Putamen (tissue), 1 donor: ENCODE measurements around the gene PDZD2.
"Not testable (repeated sequence)": the region's sequence is repeated elsewhere in the genome, so short reads cannot be mapped to it uniquely, and the experiment has no call there.

ENCODE experiments used
- DNase-seq: peaks from one replicate; pipeline ENCODE4 v3.0.0-alpha.2; 2016; ENCODE audit warnings: low spot score

Gene PDZD2

GRCh38 chr5:32076699-32077695 lies 438.1 kb downstream of the PDZD2 start:
- peak; percentile 64 for DNase-seq

- DNase-seq: not testable (repeated sequence)
These were observed 439.9 kb downstream of the PDZD2 start for GRCh38 chr5:32078855-32079254.

GRCh38 chr5:32080565-32080964 lies 441.6 kb downstream of the PDZD2 start:
- not testable (repeated sequence) for DNase-seq

GRCh38 chr5:32082701-32083100 lies 443.8 kb downstream of the PDZD2 start:
- no peak for DNase-seq

DNA sequence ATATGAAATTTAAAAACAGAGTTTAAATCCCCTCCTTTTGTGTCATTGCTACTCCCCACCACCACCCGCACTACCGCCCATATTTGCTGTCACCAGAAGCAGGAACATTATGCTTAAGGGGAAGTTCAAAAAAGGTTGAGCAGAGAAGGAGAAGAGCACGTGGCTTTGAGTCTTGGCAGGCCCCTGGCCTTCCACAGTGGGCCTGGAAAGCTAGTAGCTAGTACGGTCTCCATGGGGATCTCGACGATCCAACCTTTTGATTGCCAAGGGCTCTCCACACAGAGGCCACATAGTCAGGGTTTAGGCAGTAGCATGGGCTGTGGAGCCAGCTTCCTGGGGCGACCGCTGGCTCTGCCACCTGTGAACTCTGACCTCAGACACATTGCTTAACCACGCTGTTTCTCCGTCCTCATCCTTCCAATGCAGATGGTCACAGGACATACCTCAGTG lies 445.1 kb downstream of the PDZD2 start:
- peak; percentile 47 for DNase-seq

- no peak for DNase-seq
These were observed 448.5 kb downstream of the PDZD2 start for GRCh38 chr5:32087086-32088082.

- no peak for DNase-seq
These were observed 449.3 kb downstream of the PDZD2 start for GRCh38 chr5:32088214-32088613.

- DNase-seq: no peak
These were observed 450.4 kb downstream of the PDZD2 start for GRCh38 chr5:32089146-32090000.

- no peak for DNase-seq
These were observed 451.3 kb downstream of the PDZD2 start for GRCh38 chr5:32090026-32090754.

DNA sequence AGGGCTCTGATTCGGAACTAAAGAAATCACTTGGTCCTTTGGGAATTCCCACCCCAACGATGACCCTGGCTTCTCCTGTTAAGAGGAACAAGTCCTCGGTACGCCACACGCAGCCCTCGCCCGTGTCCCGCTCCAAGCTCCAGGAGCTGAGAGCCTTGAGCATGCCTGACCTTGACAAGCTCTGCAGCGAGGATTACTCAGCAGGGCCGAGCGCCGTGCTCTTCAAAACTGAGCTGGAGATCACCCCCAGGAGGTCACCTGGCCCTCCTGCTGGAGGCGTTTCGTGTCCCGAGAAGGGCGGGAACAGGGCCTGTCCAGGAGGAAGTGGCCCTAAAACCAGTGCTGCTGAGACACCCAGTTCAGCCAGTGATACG lies 451.8 kb downstream of the PDZD2 start:
- DNase-seq: no peak

DNA sequence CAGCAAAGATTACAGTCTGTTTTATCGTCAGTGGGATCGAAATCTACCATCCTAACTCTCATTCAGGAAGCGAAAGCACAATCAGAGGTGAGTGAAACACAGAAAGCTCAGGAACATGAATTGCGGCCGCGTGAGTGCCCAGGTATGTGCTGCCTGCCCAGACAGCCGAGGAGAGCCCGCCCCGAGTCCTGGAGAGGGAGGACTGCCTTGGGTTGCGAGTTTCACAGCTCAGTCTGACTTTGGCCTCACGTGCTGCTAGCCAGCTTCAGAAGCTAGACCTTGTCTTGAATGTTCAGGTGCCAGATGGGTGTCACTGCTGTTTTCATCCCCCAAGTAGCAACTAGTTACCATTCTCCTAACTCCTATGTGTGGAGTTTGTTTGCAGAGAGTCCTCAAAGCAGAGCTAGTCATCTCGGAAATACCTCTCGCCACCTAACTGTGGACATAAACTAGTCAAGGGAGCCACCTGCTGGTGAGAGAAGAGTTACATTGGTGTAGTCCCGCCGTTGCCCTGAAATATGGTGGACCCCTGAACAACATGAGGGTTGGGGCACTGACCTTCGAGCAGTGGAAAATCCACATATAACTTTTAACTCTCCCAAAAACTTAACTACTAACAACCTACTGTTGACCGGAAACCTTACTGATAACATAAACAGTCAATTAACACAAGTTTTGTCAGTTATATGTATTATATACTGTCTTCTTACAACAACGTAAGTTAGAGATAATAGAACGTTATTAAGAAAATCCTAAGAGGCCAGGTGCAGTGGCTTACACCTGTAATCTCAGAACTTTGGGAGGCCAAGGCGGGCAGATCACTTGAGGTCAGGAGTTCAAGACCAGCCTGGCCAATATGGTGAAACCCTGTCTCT lies 454.2 kb downstream of the PDZD2 start:
- DNase-seq: peak; percentile 58

GRCh38 chr5:32094691-32095090 lies 455.8 kb downstream of the PDZD2 start:
- no peak for DNase-seq

GRCh38 chr5:32095261-32095671 lies 456.3 kb downstream of the PDZD2 start:
- DNase-seq: no peak

DNA sequence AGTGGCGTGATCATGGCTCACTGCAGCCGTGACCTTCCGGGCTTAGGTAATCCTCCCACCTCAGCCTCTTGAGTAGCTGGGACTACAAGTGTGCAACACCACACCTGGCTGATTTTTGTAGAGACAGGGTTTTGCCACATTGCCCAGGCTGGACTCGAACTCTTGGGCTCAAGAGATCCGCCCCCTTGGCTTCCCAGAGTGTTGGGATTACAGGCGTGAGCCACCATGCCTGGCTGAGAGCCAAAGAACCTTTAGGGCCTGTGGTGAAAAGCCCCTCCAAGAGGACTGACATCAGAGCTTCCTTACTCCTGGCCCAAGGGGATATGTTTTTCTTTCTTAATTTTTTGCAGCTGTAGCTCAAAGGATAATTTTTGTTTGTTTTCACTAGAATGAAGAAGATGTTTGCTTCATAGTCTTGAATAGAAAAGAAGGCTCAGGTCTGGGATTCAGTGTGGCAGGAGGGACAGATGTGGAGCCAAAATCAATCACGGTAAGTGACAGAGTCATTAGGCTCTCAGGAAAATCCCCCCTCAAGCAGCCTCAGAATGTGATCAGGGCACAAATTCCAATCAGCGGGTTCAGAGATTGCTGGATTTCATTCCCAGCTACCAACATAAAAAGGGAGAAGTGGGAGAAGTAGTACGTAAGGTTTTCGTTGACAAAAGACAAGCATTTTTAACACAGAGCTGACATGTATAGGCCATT lies 458.1 kb downstream of the PDZD2 start:
- no peak for DNase-seq

DNA sequence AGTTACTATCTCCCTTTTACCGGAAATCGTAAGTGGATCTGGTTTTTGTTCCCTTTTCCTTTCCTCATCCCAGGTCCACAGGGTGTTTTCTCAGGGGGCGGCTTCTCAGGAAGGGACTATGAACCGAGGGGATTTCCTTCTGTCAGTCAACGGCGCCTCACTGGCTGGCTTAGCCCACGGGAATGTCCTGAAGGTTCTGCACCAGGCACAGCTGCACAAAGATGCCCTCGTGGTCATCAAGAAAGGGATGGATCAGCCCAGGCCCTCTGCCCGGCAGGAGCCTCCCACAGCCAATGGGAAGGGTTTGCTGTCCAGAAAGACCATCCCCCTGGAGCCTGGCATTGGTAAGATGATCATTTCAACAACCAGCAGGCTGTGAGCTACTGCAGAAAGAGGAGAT lies 459.4 kb downstream of the PDZD2 start:
- DNase-seq: no peak

DNA sequence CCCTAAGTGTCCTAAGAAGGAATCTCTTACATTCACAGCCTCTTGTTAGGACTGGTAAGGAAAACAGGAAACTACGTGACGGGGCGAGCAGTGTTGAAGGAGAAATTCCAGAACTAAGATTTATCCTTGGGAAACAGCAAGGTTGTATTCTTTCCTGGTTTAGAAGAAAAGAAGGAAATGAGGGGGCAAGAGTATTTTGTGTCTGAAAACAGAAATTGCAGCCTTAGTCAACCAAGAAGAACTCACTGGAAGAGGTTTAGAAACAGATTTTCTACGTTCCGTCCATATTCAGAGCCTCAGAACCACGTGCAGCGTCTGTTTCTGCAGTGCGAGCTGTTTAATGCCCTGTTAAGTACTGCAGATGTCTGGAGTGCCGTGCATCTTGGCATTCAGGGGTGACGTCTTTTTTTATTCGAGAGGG lies 460.0 kb downstream of the PDZD2 start:
- DNase-seq: no peak

- no peak for DNase-seq
These were observed 460.6 kb downstream of the PDZD2 start for GRCh38 chr5:32099486-32100035.

- DNase-seq: peak; percentile 81
These were observed 461.3 kb downstream of the PDZD2 start for GRCh38 chr5:32100230-32100629.
